ENCODE measurements around the gene TAS2R30. TPM values are rescaled to one million over a fixed set of nuclear protein-coding genes. Genes with fewer than 3 reads are reported as not detected.

The TAS2R30 gene
- total RNA-seq, 4 donors from 2014 or later = 1.5 to 5.8 (median 2.1) TPM

- TF ChIP-seq EP300 (IDR thresholded peaks at IDR 0.05) (no peak), CTCF (IDR thresholded peaks at IDR 0.05) (no peak), POLR2AphosphoS5 (IDR thresholded peaks at IDR 0.05) (no peak), POLR2A (IDR thresholded peaks at IDR 0.05; ENCODE audit: low read depth) (no peak)
- H3K27ac ChIP-seq (replicated peaks in 1 of 4) = no peak within 1 kb of the TSS
- H3K9me3 ChIP-seq = no peaks in the 10 kb centered on the region
- intact Hi-C loops (cut with DNase I) = no loop called here
- H3K36me3 ChIP-seq = no peaks in the 10 kb centered on the region
- no peaks in the 10 kb centered on the region for H3K4me1 ChIP-seq
- WGBS = 94% methylated on average over 6 of the region's 6 CpGs
- H3K27me3 ChIP-seq = no peaks in the 10 kb centered on the region
- no peak within 1 kb of the TSS for H3K4me3 ChIP-seq
- DNase-seq (ENCODE audit: extremely low spot score) = no peak
Observed at GRCh38 chr12:11092128-11092527, 42.3 kb downstream of the TAS2R30 start, which contains the start of gene TAS2R43. TAS2R43 (minus strand) TSS chr12:11092313; CDS start chr12:11092229, 84 bp downstream.

GRCh38 chr12:11089246-11089645 is 45.2 kb downstream of the TAS2R30 start:
- Histone ChIP-seq H3K4me1 (no peaks in the 10 kb centered on the region), H3K9me3 (no peaks in the 10 kb centered on the region), H3K27me3 (no peaks in the 10 kb centered on the region), H3K4me3 (no peak overlapping the region), H3K36me3 (no peaks in the 10 kb centered on the region), H3K27ac (replicated peaks in 1 of 4) (no peak overlapping the region)
- 80% methylated on average over 5 of the region's 5 CpGs for WGBS
- no peak for DNase-seq (ENCODE audit: extremely low spot score)
- intact Hi-C loops (cut with DNase I) = no loop called here
- TF ChIP-seq POLR2AphosphoS5 (IDR thresholded peaks at IDR 0.05) = no peak

GRCh38 chr12:11085419-11085818 is 49.0 kb downstream of the TAS2R30 start:
- intact Hi-C loops (cut with DNase I) = no loop called here
- no peaks in the 10 kb centered on the region for H3K27me3 ChIP-seq
- DNase-seq (ENCODE audit: extremely low spot score) = no peak
- no peak for TF ChIP-seq EP300 (IDR thresholded peaks at IDR 0.05)
- no peak for TF ChIP-seq POLR2A (IDR thresholded peaks at IDR 0.05; ENCODE audit: low read depth)
- no peak for TF ChIP-seq CTCF (IDR thresholded peaks at IDR 0.05)
- TF ChIP-seq POLR2AphosphoS5 (IDR thresholded peaks at IDR 0.05) = no peak
- H3K4me1 ChIP-seq = no peaks in the 10 kb centered on the region
- H3K4me3 ChIP-seq = no peak overlapping the region
- no peak overlapping the region for H3K27ac ChIP-seq (replicated peaks in 1 of 4)
- WGBS = 84% methylated on average over 3 of the region's 3 CpGs
- H3K36me3 ChIP-seq = no peaks in the 10 kb centered on the region
- H3K9me3 ChIP-seq = peaks cover 0 to 10% (median 5%) of the 10 kb centered on the region in 4 donors

Small RNA genes lying within 50 kb of the gene (small RNA-seq; reads per million reads assigned to genes)
- gene AC018630.1 = 0 reads per million in 3 donors

Other genes starting within 250 kb of the TAS2R30 start
- 1 to 10 TPM in 1 of 4 donors, under 1 TPM in 3; 0.52 to 1.7 (median 0.80) TPM for gene TAS2R13, start 225.1 kb downstream of the TAS2R30 start, total RNA-seq
- gene PRH2, start 205.4 kb downstream of the TAS2R30 start, total RNA-seq = not detected
- gene TAS2R14, start 195.4 kb downstream of the TAS2R30 start, total RNA-seq = 1 to 10 TPM; 1.5 to 3.3 (median 1.6) TPM
- gene TAS2R50, start 147.7 kb downstream of the TAS2R30 start, total RNA-seq = 1 to 10 TPM in 3 of 4 donors, under 1 TPM in 1; 0.99 to 4.2 (median 1.3) TPM
- 1 to 10 TPM in 3 of 4 donors, under 1 TPM in 1; 0.78 to 4.6 (median 1.3) TPM for gene TAS2R20, start 136.3 kb downstream of the TAS2R30 start, total RNA-seq
- gene TAS2R19, start 112.0 kb downstream of the TAS2R30 start, total RNA-seq = 1 to 10 TPM; 1.4 to 8.3 (median 2.6) TPM
- 1 to 10 TPM; 1.1 to 3.3 (median 2.2) TPM for gene TAS2R31, start 103.2 kb downstream of the TAS2R30 start, total RNA-seq
- gene TAS2R46, start 72.3 kb downstream of the TAS2R30 start, total RNA-seq = 1 to 10 TPM in 1 of 4 donors, not detected in 3; 1.1 TPM
- gene TAS2R43, start 42.3 kb downstream of the TAS2R30 start, total RNA-seq = 1 to 10 TPM in 2 of 4 donors, under 1 TPM in 2; 0.39 to 1.3 (median 0.87) TPM
- 10 to 100 TPM; 12.3 to 19.1 (median 13.5) TPM for gene SMIM10L1, start 36.5 kb upstream of the TAS2R30 start, total RNA-seq
- gene TAS2R42, start 52.3 kb upstream of the TAS2R30 start, total RNA-seq = not detected
- not detected for gene PRB3, start 135.1 kb upstream of the TAS2R30 start, total RNA-seq
- not detected for gene PRB4, start 175.8 kb upstream of the TAS2R30 start, total RNA-seq

Data from esophagus muscularis mucosa (tissue), 4 donors.